Left ventricle myocardium inferior (tissue), 1 donor: ENCODE measurements around the gene MEG3. TPM values are rescaled to one million over a fixed set of nuclear protein-coding genes. Genes with fewer than 3 reads are reported as not detected.
"Not testable (repeated sequence)": the region's sequence is repeated elsewhere in the genome, so short reads cannot be mapped to it uniquely, and the experiment has no call there.

Source experiments
- DNase-seq: peaks from one replicate; pipeline ENCODE4 v3.0.0-alpha.2; 2020
- H3K27ac ChIP-seq: fragments of 200-600 bp; replicated peaks from 2 replicates; pipeline ENCODE4 v1.8.0; 2021
- H3K27me3 ChIP-seq: fragments of 200-600 bp; 2 replicates; pipeline ENCODE4 v1.8.0; 2021; ENCODE audit warnings: low read depth
- H3K36me3 ChIP-seq: fragments of 200-600 bp; 2 replicates; pipeline ENCODE4 v1.8.0; 2021
- H3K4me1 ChIP-seq: fragments of 200-600 bp; 2 replicates; pipeline ENCODE4 v1.8.0; 2021
- H3K4me3 ChIP-seq: fragments of 200-600 bp; 2 replicates; pipeline ENCODE4 v1.8.0; 2021; ENCODE audit warnings: mild to moderate bottlenecking, moderate library complexity
- H3K9me3 ChIP-seq: fragments of 200-600 bp; replicated peaks from 2 replicates; pipeline ENCODE4 v1.8.0; 2021
- intact Hi-C: fragments of 100-400 bp; cut with micrococcal nuclease; formaldehyde crosslinking; loops from one replicate; pipeline ENCODE4 v1.11.0; 2022
- total RNA-seq: library from RNA; stranded (reverse); fragmentation: NEBNext Ultra II Directional; extraction: Animal tissue kit (Norgen Biotek cat#: 25700); gene quantifications from one replicate; pipeline ENCODE4 v1.2.1, GENCODE V29; 2021
- TF ChIP-seq, protein P1 (sequence below): fragments of 200-600 bp; IDR thresholded peaks from 2 replicates; pipeline ENCODE4 v1.8.0; 2021; ENCODE audit warnings: antibody characterized with exemption, mild to moderate bottlenecking, borderline replicate concordance
- donor health status: DM: no; HTN: yes; CAD: no; lungs with severe emphysema.

MEG3 gene
- total RNA-seq, 1 donor from 2014 or later = 17.5 TPM

DNA sequence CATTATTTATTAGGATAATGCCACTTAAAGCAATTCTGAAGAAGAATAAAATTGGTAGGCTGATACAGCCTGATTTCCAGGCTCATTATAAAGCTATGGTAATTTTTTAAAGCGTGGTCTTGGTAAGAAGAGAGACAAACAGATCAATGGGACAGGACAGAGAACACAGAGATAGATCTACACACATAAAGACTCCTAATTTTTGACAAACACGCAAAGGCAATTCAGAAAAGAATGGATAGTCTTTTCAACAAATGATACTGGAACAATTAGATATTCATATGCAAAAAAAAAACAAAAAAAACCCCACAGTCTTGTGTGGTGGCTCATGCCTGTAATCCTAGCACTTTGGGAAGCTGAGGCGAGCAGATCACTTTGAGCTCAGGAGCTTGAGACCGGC lies 25.9 kb upstream of the MEG3 start:
- H3K9me3 ChIP-seq = no peaks in the 10 kb centered on the region
- intact Hi-C loops = no loop called here
- TF ChIP-seq, protein P1, sequence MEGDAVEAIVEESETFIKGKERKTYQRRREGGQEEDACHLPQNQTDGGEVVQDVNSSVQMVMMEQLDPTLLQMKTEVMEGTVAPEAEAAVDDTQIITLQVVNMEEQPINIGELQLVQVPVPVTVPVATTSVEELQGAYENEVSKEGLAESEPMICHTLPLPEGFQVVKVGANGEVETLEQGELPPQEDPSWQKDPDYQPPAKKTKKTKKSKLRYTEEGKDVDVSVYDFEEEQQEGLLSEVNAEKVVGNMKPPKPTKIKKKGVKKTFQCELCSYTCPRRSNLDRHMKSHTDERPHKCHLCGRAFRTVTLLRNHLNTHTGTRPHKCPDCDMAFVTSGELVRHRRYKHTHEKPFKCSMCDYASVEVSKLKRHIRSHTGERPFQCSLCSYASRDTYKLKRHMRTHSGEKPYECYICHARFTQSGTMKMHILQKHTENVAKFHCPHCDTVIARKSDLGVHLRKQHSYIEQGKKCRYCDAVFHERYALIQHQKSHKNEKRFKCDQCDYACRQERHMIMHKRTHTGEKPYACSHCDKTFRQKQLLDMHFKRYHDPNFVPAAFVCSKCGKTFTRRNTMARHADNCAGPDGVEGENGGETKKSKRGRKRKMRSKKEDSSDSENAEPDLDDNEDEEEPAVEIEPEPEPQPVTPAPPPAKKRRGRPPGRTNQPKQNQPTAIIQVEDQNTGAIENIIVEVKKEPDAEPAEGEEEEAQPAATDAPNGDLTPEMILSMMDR = no peak

DNA sequence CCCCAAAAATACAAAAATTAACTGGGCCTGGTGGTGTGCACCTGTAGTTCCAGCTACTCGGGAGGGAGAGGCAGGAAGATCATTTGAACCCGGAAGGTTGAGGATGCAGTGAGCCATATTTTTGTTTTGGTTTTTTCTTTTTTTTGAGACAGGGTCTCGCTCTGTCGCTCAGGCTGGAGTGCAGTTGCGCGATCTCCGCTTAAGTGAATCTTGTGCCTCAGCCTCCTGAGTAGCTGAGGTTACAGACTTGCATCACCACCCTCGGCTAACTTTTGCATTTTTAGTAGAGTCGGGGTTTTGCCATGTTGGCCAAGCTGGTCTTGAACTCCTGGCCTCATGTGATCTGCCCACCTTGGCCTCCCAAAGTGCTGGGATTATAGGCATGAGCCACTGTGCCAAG lies 24.5 kb upstream of the MEG3 start:
- DNase-seq, intact Hi-C loops, H3K9me3 ChIP-seq, H3K4me1 ChIP-seq, H3K27ac ChIP-seq, H3K36me3 ChIP-seq, H3K4me3 ChIP-seq: not testable (repeated sequence)
- peaks cover 68% of the 10 kb centered on the region for H3K27me3 ChIP-seq

More for the DNA sequence above, 25.9 kb upstream of the MEG3 start:
- Histone ChIP-seq H3K36me3 (no peaks in the 10 kb centered on the region), H3K27ac (no peak overlapping the region), H3K4me3 (no peak overlapping the region), H3K27me3 (peaks cover 61% of the 10 kb centered on the region), H3K4me1 (no peaks in the 10 kb centered on the region)
- no peak for DNase-seq

- no peak for DNase-seq
- H3K4me3 ChIP-seq = no peak overlapping the region
- TF ChIP-seq, protein P1 = no peak
- intact Hi-C loops = no loop called here
- H3K4me1 ChIP-seq = no peaks in the 10 kb centered on the region
- H3K27ac ChIP-seq = no peak overlapping the region
- no peaks in the 10 kb centered on the region for H3K9me3 ChIP-seq
- H3K27me3 ChIP-seq = peaks cover 72% of the 10 kb centered on the region
- H3K36me3 ChIP-seq = no peaks in the 10 kb centered on the region
These were observed 23.7 kb upstream of the MEG3 start for GRCh38 chr14:100802179-100802578.

DNA sequence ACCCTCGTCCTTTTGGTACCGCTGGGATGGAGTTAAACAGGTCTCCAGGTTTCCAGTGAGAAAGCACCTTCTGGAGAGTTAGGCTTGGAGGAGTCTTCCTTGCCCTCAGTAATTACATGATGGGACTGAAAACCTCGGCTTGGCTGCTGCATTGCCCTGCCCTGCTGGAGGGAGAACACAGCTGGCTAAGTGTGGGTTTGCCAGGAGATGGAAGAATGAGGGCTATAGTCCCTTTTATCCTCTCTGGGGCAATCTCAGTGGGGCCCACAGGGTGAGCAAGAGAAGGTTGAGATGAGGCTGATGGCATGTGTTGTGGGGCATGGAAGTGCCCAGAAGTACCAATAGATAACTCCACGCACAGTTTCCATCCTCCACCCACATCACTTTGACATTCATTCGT lies 23.2 kb upstream of the MEG3 start:
- Histone ChIP-seq H3K4me3 (no peak overlapping the region), H3K9me3 (peaks cover 4% of the 10 kb centered on the region), H3K4me1 (no peaks in the 10 kb centered on the region), H3K27me3 (peaks cover 72% of the 10 kb centered on the region), H3K36me3 (no peaks in the 10 kb centered on the region), H3K27ac (no peak overlapping the region)
- TF ChIP-seq, protein P1 = no peak
- intact Hi-C loops = no loop called here
- DNase-seq = no peak

- no peak overlapping the region for H3K27ac ChIP-seq
- H3K9me3 ChIP-seq = peaks cover 9% of the 10 kb centered on the region
- no peaks in the 10 kb centered on the region for H3K36me3 ChIP-seq
- peaks cover 75% of the 10 kb centered on the region for H3K27me3 ChIP-seq
- H3K4me1 ChIP-seq = no peaks in the 10 kb centered on the region
- no peak for DNase-seq
- intact Hi-C loops = no loop called here
- H3K4me3 ChIP-seq = no peak overlapping the region
- TF ChIP-seq, protein P1 = no peak
These were observed 22.7 kb upstream of the MEG3 start for GRCh38 chr14:100803226-100803625.

GRCh38 chr14:100803676-100804075 lies 22.2 kb upstream of the MEG3 start:
- intact Hi-C loops = no loop called here
- Histone ChIP-seq H3K36me3 (no peaks in the 10 kb centered on the region), H3K9me3 (peaks cover 13% of the 10 kb centered on the region), H3K27me3 (peaks cover 77% of the 10 kb centered on the region), H3K4me3 (no peak overlapping the region), H3K27ac (no peak overlapping the region), H3K4me1 (no peaks in the 10 kb centered on the region)
- TF ChIP-seq, protein P1 = no peak
- DNase-seq = no peak
